ENCODE data around the gene SFXN2.
A peak's percentile ranks its signal among the peaks of the same experiment; 100 is the strongest.
"Not testable (repeated sequence)": the region's sequence is repeated elsewhere in the genome, so short reads cannot be mapped to it uniquely, and the experiment has no call there.

SFXN2 gene

GRCh38 chr10:102738692-102739121 lies 24.3 kb downstream of the SFXN2 start:
- H3K36me3 ChIP-seq (ENCODE audit: control insufficient read depth, insufficient read depth, low read length): no peaks in the 10 kb centered on the region
- H3K4me2 ChIP-seq (ENCODE audit: low read length): no peak overlapping the region
- H3K27me3 ChIP-seq (ENCODE audit: control insufficient read depth, insufficient read depth, low read length): no peaks in the 10 kb centered on the region
- no peak overlapping the region for H3K9ac ChIP-seq
- peaks cover 9% of the 10 kb centered on the region for H3K4me1 ChIP-seq
- peaks cover under 1% of the 10 kb centered on the region for H3K79me2 ChIP-seq
- H3K9me3 ChIP-seq (ENCODE audit: control insufficient read depth, low read length): no peaks in the 10 kb centered on the region
- H3K27ac ChIP-seq: peak overlapping the region; percentile 57
- TF ChIP-seq CTCF (IDR thresholded peaks at IDR 0.05): no peak
- no peak overlapping the region for H2AFZ ChIP-seq
- no peak overlapping the region for H3K4me3 ChIP-seq (ENCODE audit: low read depth, low read length)

GRCh38 chr10:102740229-102740628 lies 25.8 kb downstream of the SFXN2 start:
- Histone ChIP-seq H3K4me3 (ENCODE audit: low read depth, low read length) (no peak overlapping the region), H3K4me1 (peaks cover 6% of the 10 kb centered on the region), H3K79me2 (peaks cover 12% of the 10 kb centered on the region), H3K27ac (no peak overlapping the region), H3K36me3 (ENCODE audit: control insufficient read depth, insufficient read depth, low read length) (no peaks in the 10 kb centered on the region), H3K4me2 (ENCODE audit: low read length) (no peak overlapping the region), H3K9me3 (ENCODE audit: control insufficient read depth, low read length) (no peaks in the 10 kb centered on the region), H3K9ac (no peak overlapping the region), H3K27me3 (ENCODE audit: control insufficient read depth, insufficient read depth, low read length) (no peaks in the 10 kb centered on the region), H2AFZ (no peak overlapping the region)
- TF ChIP-seq CTCF (IDR thresholded peaks at IDR 0.05): no peak

GRCh38 chr10:102741726-102742237 lies 27.3 kb downstream of the SFXN2 start:
- no peak overlapping the region for H3K27ac ChIP-seq
- H3K4me1 ChIP-seq: peaks cover 10% of the 10 kb centered on the region
- no peaks in the 10 kb centered on the region for H3K27me3 ChIP-seq (ENCODE audit: control insufficient read depth, insufficient read depth, low read length)
- H2AFZ ChIP-seq: no peak overlapping the region
- no peak for TF ChIP-seq CTCF (IDR thresholded peaks at IDR 0.05)
- no peaks in the 10 kb centered on the region for H3K9me3 ChIP-seq (ENCODE audit: control insufficient read depth, low read length)
- no peak overlapping the region for H3K4me3 ChIP-seq (ENCODE audit: low read depth, low read length)
- H3K36me3 ChIP-seq (ENCODE audit: control insufficient read depth, insufficient read depth, low read length): no peaks in the 10 kb centered on the region
- H3K79me2 ChIP-seq: peaks cover 24% of the 10 kb centered on the region
- no peak overlapping the region for H3K9ac ChIP-seq
- H3K4me2 ChIP-seq (ENCODE audit: low read length): no peak overlapping the region

GRCh38 chr10:102742313-102742712 lies 27.9 kb downstream of the SFXN2 start:
- H3K9ac ChIP-seq; H3K9me3 ChIP-seq (ENCODE audit: control insufficient read depth, low read length); H3K4me1 ChIP-seq; H3K4me2 ChIP-seq (ENCODE audit: low read length); H3K36me3 ChIP-seq (ENCODE audit: control insufficient read depth, insufficient read depth, low read length); H2AFZ ChIP-seq; H3K4me3 ChIP-seq (ENCODE audit: low read depth, low read length); H3K27ac ChIP-seq; H3K27me3 ChIP-seq (ENCODE audit: control insufficient read depth, insufficient read depth, low read length): not testable (repeated sequence)
- H3K79me2 ChIP-seq: peaks cover 27% of the 10 kb centered on the region

- Histone ChIP-seq H3K79me2 (peaks cover 33% of the 10 kb centered on the region), H3K27ac (no peak overlapping the region), H3K4me2 (ENCODE audit: low read length) (peak overlapping the region; percentile 48), H3K4me3 (ENCODE audit: low read depth, low read length) (peak overlapping the region; percentile 99), H3K27me3 (ENCODE audit: control insufficient read depth, insufficient read depth, low read length) (no peaks in the 10 kb centered on the region), H3K36me3 (ENCODE audit: control insufficient read depth, insufficient read depth, low read length) (no peaks in the 10 kb centered on the region), H3K9me3 (ENCODE audit: control insufficient read depth, low read length) (no peaks in the 10 kb centered on the region), H2AFZ (peak overlapping the region; percentile 78), H3K4me1 (peaks cover 10% of the 10 kb centered on the region), H3K9ac (no peak overlapping the region)
- TF ChIP-seq CTCF (IDR thresholded peaks at IDR 0.05): no peak
Observed at GRCh38 chr10:102743078-102743587, 28.7 kb downstream of the SFXN2 start.
